NCI-H526 treated with DMSO at 0.1 percent for 48 hours (cell line): ENCODE data around the gene COQ8B.

Source experiments
- DNase-seq: peaks from one replicate; lab custom pipeline; 2025; lab: John Stamatoyannopoulos, UW

Gene COQ8B

DNA sequence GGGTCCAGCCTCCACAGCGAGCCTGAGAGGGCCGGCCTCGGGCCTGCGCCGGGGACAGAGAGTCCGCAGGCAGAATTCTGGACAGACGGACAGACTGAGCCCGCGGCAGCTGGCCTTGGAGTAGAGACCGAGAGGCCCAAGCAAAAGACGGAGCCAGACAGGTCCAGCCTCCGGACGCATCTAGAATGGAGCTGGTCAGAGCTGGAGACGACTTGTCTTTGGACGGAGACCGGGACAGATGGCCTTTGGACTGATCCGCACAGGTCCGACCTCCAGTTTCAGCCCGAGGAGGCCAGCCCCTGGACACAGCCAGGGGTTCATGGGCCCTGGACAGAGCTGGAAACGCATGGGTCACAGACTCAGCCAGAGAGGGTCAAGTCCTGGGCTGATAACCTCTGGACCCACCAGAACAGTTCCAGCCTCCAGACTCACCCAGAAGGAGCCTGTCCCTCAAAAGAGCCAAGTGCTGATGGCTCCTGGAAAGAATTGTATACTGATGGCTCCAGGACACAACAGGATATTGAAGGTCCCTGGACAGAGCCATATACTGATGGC is 716 bp upstream of the COQ8B start:
- DNase-seq, result no peak

DNA sequence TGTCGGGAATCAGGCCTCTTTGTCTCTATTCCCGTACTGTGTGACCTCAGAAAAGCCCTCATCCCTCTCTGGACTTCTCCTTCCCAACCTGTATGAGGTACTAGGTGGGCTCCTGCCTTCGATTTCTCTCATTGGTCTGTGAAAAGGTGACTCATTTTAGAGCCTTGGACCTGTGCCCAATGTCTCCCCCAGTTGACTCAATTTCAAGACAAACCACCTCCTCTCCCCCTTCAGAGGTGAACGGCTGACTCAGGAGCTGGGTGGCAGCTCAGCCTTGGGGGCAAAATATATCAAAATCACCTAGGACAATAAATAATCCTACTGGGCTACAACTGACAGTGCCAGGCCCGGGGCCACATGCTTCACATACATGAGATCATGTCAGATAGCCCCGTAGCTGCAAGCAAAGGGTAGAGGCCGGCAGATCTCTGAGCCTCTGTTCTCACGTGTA is 630 bp downstream of the COQ8B start:
- DNase-seq, result no peak

DNA sequence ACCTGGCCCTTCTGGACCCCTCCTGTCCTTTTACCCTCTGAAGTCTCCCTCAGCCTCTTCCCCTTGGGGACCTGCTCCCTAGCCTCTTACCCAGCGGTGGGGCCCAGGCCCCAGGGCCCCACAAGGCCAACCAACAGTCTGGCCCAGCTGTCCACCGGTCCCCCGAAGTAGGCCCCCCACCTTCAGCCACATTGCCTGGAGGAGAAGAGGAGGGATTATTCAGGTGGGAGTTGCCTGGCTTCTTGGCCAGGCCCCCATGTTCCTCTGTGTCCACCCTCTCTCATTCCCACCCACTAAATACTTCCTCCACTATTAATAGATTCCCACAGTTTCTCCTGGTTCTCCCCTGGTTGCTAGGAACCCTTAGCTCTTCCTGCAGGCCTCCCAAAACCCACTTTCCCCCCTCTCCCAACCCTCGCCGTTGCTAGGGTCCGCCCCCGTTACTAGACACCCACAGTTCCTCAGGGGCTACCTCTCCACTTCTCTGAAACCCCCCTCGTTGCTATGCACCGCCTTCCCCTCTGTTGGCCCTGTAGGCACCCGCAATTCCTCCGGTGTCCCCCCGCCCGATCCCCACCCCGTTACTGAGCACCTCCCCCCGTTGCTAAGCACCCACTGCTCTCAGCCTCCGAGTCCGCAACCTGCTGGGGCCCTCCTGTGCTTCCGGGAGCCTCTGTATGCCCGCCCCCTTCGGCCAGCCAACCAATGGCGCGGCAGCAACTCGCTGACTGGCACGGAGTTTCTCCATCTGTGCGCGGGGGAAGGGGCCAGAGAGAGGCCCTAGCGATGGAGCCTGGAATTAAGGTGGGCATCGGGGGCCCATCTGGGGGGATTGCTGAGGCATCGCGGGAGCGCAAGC is 2.0 kb downstream of the COQ8B start:
- DNase-seq, result peak; percentile 91

DNA sequence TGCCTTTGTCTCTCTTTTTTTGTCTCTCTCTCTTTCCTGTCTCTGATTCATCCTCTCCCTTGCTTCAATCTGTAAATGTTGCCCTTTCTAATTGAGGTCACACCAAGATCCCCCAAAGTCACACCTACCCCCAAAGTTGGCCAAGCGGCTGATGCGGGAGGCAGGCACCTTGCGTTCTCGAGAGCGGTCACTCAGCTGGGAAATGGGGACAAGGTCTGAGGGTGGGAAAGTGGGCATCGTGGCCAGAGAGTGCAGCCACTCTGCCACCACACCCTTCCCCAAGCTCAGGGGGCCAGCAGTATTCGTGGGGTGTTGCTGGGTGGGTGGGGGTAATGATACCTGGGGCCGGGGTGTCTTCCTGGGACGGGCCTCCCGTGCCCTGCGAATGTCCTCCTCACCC is 2.7 kb downstream of the COQ8B start:
- DNase-seq, result no peak

DNA sequence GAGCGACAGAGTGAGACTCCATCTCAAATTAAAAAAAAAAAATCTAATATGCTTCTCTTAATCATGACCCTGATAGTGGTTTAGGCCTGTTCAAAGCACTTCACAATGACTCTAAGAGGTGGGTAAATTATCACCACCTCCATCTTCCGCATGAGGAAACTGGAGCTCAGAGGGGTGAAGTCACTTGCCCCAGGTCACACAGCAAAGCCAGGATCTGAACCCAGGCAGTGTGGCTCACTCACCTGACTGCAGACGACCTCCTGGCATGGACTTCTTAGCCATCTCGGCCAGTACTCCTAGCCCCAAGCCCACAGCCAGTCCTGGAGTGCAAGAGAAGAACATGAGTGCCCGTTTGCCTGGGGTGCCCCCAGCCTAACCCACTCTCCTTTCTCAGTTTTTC is 6.9 kb downstream of the COQ8B start:
- DNase-seq, result no peak

DNA sequence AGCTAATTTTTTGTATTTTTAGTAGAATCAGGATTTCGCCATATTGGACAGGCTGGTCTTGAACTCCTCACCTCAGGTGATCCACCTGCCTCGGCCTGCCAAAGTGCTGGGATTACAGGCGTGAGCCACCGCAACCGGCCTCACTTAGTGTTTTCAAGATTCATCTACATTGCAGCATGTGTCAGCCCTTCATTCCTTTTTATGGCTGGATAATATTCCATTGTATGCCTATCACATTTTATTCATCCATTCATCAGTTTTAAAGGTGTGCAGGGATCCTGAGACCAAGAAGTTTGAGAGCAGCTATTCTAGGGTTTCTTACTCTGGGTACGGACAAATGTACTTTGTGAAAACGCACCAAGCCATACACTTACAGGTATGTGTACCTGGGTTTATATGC is 9.1 kb downstream of the COQ8B start:
- DNase-seq, result no peak

DNA sequence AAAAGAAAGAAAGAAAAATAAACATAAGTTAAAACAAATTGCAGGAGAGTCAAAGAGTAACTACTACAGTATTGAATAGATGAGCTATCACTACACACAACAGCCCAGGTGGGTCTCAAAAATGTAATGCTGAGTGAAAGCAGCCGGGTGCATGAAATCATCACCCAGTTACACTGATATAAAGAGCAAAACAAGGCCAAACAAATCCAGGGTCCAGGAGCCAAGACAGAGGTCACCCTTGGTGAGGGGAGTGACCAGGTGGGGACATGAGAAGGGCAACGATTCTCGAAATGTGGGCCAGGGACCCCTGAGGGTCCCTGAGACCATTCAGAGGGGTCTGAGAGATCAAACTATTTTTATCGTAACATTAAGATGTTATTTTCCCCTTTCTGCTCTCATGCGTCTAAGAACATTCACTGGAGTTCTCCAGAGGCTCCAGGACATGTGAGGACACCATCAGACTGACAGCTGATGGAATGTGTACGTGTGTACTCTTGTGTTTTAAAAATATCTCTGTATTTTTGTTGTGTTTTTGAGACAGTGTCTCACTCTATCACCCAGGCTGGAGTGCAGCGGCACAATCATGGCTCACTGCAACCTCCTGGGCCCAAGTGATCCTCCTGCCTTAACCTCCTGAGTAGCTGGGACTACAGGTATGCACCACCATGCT is 10.6 kb downstream of the COQ8B start:
- DNase-seq, result no peak

DNA sequence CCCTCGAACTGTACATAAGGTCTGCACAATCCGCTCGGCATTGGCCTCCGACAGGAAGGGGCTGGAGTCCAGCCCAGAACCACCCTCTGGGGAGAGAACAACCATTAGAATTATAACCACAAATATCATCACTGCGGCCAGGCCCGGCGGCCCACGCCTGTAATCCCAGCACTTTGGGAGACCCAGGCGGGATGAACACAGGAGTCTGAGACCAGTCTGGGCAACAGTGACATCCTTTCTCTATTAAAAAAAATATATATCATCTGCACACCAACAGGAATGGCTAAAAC is 11.4 kb downstream of the COQ8B start:
- DNase-seq, result no peak

DNA sequence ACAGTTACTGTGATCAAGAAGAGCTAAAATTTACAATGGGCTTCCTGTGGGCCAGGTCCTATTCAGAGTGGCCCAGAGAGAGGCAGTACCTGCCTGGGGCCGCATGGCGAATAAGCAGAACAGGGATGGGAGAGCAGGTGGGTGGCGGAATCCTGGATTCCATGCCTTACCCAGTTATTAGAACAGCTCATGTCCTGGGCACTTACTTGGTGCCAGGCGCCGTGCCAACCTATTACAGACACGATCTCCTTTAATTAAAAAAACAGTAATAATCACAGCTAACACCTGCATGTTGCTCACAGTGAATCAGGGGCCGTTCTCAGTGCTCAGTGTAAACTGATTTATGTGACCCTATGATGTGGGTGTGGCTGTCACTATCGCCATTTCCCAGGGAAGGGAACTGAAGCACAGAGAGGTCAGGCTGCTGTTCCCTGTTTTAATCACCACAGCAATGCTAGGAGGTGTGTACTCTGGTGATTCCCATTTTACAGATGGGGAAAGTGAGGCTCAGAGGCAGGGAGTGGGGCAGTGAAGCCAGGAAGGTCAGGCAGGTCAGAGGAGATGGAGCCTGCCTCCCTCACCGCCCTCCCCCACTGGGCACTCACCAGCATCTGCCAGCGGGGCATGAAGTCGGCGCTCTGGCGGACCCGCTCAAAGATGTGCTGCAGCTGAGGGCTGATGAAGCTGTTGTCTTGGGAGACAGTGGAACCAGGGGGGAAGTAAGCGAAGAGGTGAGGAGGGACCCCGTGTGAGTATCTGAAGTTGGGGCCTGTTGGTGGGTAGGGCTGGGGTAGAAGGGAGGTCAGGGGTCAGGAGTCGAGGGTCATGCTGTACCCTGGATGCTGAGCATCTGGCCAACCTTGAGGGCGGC is 12.0 kb downstream of the COQ8B start:
- DNase-seq, result no peak

DNA sequence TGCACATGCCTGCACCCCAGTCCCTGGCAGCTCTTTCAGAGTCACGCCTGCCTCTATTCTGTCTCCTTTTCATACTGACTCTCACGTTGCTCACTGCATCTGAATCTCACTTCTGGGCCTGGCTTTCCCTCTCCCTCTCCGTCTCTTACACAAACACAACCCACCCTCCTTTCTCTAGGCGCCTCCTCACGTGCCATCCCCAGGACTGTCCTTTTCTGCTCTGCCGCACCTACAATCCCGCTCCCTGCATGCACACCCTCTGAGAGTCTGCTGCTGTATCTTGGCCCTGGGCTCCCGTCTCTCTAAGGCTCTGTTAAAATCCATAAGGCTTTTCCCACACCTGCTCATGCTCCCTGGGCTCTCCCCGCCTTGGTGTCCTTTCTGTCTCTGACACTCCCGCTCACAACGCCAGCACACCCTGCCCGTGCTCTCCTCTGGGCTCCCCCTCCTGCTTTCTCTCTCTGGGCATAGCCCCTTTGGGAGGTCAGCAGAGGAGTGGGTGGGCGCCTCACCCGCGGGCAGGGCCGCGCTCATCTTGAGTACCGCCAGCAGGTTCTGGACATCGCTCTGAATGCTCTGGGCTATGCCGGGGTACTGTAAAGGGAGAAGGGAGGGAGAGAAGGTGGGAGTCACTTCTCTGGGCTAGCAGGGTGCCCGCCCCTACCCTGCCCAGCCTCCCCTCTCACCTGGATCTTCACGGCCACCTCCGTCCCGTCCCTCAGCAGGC is 13.5 kb downstream of the COQ8B start:
- no peak for DNase-seq

DNA sequence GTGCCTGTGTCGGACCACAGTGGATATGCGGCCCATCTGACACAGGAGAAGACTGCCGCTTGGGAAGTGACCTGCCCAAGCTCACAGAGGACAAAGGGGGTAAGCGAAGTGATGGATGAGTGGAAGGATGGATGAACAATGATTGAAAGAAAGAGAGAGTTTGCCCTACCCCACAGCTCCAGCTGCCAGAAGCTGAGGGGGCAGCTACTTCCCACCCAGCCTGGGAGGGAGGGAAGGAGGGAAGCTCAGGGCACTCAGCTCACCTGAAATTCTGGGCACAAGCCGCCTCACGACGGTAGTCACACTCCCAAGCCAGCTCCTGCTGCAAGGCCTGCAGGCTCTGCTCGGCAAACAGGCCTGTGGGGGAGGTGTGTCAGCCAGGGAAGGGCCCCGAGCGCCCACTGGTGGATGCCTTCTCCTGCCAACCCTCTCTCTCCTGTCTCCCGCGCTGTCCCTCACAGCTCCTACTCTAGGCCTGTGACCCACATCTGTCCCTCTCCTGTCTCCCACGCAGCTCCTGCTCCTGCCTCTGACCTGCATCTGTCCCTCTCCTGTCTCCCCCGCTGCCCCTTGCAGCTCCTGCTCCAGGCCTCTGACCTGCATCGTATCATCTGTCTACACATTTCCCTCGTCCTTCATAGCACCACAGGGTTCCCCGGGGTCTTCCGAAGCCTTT is 14.2 kb downstream of the COQ8B start:
- DNase-seq, result peak; percentile 9

DNA sequence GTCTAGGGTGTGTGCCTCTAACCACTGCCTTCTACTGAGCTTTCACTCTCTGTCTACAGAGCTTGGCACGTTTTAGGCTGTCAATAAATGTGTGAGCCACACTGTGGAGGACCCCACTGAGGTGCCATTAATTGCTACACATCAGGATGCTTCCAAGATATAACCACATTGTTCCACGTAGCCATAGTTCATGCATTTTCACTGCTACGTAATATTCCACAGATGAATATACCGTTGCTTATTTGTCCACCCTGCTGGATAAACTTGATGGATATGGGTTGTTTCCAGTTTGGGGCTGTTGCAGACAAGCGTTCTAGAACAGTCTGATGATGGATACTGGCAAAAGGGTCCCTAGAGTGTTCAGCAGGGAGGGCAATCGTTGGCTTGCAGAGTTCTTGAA is 14.9 kb downstream of the COQ8B start:
- DNase-seq, result no peak

DNA sequence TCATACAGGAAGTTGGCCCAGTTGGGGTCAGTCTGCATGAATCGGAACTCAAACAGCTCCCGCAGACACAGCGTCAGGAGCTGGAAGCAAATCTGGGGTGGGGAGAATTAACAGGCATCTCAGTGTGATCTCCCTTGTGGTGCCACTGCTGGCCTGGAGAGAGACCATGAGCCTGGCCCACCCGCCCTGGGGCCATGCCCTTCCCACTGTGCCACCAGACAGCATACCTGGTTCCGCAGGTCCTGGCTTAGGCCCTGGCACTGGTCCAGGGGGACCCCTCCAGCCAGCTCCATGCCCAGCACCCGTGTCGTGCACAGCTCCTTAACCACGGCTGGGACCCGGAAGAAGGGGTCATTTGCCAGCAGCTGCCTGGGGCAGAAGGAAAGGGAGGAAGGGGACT is 16.6 kb downstream of the COQ8B start:
- DNase-seq, result no peak

DNA sequence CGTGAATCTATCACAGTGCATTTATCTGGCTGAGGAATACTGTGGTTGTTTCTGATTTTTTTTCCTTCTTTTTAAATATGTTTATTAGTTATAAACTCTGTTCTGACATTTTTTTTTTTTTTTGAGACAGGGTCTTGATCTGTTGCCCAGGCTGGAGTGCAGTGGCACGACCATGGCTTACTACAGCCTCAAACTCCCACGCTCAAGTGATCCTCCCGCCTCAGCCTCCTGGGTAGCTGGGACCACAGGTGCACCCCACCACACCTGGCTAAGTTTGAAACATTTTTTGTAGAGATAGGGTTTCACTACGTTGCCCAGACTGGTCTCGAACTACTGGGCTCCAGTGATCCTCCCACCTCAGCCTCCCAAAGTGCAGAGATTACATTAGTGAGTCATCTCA is 19.7 kb downstream of the COQ8B start:
- DNase-seq, result no peak

DNA sequence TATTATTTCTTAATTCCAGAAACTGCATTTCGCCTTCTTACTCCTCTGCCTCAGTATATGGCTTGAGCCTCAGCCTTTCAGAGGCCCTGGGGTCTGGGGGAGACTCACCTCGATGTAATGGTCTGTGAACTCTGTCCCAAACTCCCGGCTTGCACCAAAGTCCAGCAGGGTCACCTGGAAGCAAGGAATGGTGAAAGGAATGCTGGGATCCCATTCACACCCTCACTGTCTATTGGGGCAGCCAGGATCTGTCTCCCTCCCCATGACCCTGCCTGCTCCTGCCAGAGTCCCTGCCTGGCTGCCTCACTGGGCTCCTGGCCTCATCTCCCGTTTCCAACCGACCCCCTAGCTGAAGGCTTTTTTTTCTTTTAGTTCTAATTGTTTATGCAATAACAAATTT is 20.8 kb downstream of the COQ8B start:
- no peak for DNase-seq

DNA sequence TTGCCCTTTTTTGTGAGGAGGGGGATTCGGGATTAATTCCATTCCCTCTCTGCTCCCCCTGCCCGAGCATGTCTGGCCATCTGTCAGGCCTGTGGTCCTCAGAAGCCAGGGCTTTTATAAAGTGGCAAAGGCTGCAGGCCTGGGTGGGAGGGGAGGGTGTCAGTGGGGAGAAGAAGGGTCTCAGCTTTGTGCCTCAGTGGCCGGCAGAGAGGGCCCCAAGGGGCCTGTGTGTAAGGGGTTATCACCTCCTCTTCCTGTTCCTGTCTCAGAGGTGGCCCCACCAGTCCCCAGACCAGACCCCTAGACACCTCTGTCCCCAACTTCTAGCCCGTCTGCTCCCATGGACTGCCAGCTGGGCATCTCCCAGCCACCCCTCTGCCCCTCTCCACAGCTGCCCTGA is 22.8 kb downstream of the COQ8B start:
- no peak for DNase-seq

DNA sequence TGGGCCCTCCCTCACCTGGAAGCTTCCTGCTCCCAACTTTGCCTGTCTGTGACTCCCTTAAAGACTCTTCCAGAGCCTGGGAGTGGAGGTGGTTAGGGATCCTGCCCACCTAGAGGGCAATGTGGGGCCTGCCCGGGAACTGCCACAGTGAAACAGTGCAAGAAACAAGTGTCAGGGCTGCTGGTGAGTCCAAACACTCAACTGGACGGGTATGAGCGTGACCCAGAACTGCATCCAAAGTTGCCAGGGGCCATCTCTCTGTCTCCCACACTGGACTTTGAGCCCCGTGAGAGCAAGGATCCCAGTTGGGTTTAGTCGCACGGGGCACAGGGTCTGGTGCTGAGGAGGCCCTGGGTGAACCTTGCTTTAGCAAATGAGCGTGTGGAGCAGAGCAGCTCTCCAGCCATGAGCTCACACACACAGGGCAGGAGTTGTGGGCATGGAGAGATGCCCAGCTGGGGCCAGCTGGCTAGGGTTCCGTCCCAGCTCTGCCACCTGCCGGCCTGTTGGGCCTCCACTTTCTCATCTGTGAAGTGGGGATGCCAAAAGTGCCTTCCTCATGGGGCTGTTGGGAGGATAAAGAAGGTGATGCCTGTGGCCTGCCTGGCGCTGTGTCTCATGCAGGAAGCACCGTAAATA is 23.4 kb downstream of the COQ8B start:
- DNase-seq, result no peak

DNA sequence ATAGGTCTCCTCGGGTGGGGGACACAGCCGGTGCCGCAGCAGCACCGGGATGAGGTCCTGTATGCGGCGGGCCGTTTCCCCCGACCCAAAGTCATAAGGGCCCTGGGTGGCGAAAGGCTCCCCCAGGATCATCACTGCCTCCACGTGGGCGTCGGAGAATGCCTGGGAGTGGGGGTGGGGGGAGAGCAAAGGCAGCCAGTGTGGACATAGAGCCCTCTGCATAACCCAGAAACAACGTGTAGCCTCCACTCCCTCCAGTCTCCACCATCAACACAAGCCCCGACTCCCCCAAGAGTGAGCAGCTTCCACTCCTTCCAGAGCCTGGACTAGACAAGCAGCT is 24.5 kb downstream of the COQ8B start:
- no peak for DNase-seq

DNA sequence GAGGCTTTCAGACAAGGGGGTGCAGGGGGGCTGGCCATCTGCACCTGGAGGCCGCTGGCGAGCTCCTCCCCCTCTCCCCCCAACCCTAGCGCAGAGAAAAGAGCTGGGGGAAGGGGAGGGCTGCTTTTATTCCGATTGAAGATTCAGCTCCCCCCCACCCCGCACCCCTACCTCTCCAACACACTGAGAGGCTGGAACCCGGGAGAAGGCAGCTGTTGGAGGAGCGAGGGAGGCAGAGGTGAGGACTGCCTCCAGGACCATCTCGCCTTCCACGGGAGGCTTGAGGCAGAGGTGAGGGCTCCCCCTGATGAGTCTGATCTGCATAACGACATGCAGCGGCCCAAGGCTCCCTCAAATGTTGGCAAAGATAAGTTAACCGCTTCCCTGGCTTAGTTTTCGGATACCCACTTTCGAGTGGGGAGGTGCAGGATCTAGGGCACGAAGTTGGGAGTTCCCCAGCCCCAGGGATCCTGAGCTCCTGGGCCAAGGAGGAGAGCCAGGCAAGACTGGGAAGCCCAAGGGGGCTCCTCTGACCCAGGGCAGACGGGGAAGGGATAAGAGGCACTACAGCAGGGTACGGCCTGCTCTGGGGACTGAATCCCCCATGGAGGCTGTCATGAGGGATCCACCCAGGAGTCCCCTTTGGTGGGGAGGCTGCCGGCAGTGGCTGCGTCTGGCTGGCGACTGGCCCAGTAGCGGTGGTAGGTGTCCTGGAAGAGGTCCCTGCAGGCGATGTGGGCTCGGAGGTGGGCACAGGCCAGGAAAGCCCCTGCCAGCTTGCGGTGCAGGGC is 25.1 kb downstream of the COQ8B start:
- DNase-seq, result no peak
